PFSK-1 (cell line): ENCODE data around the gene STX7.

ENCODE experiments used
- FOXP2 ChIP-seq: optimal IDR thresholded peaks from 2 replicates; pipeline ENCODE3; 2011; ENCODE audit warnings: borderline replicate concordance, control low read depth, inconsistent platforms; ENCODE audit not compliant: insufficient read depth; ENCODE audit errors: extremely low read length, extremely low read depth
- POLR2AphosphoS5 ChIP-seq: IDR thresholded peaks from 2 replicates; pipeline ENCODE4 v1.6.1; 2012; ENCODE audit warnings: low read depth, mild to moderate bottlenecking, control low read depth, low read length, moderate library complexity
- SIN3A ChIP-seq: IDR thresholded peaks from 2 replicates; pipeline ENCODE4 v1.6.1; 2012; ENCODE audit warnings: mild to moderate bottlenecking, low read length, moderate library complexity, borderline replicate concordance; ENCODE audit not compliant: insufficient read depth
- TAF1 ChIP-seq: IDR thresholded peaks from 2 replicates; pipeline ENCODE4 v1.6.1; 2012; ENCODE audit warnings: low read length, control low read depth, borderline replicate concordance; ENCODE audit not compliant: insufficient read depth
- TF ChIP-seq, protein P1 (sequence below), 2 experiments: IDR thresholded peaks; 2 replicates each; pipeline versions ENCODE4 v1.6.1 to v1.8.0; 2011 to 2012; ENCODE audit warnings: low read depth in 2 of 2, low read length in 2 of 2, control low read depth in 1 of 2, inconsistent platforms in 1 of 2, mild to moderate bottlenecking in 1 of 2, moderate library complexity in 1 of 2; ENCODE audit not compliant: insufficient read depth in 1 of 2

GRCh38 chr6:132478266-132478665 lies 34.6 kb downstream of the STX7 start:
- TF ChIP-seq POLR2AphosphoS5 (no peak), SIN3A (no peak), TAF1 (no peak), FOXP2 (no peak)
- TF ChIP-seq, protein P1, sequence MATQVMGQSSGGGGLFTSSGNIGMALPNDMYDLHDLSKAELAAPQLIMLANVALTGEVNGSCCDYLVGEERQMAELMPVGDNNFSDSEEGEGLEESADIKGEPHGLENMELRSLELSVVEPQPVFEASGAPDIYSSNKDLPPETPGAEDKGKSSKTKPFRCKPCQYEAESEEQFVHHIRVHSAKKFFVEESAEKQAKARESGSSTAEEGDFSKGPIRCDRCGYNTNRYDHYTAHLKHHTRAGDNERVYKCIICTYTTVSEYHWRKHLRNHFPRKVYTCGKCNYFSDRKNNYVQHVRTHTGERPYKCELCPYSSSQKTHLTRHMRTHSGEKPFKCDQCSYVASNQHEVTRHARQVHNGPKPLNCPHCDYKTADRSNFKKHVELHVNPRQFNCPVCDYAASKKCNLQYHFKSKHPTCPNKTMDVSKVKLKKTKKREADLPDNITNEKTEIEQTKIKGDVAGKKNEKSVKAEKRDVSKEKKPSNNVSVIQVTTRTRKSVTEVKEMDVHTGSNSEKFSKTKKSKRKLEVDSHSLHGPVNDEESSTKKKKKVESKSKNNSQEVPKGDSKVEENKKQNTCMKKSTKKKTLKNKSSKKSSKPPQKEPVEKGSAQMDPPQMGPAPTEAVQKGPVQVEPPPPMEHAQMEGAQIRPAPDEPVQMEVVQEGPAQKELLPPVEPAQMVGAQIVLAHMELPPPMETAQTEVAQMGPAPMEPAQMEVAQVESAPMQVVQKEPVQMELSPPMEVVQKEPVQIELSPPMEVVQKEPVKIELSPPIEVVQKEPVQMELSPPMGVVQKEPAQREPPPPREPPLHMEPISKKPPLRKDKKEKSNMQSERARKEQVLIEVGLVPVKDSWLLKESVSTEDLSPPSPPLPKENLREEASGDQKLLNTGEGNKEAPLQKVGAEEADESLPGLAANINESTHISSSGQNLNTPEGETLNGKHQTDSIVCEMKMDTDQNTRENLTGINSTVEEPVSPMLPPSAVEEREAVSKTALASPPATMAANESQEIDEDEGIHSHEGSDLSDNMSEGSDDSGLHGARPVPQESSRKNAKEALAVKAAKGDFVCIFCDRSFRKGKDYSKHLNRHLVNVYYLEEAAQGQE (IDR thresholded peaks at IDR 0.05; ENCODE audit: insufficient read depth in 1 of 2, low read depth in 2 of 2, low read length in 2 of 2), result no peak
